GM10266 (cell line): ENCODE data around the gene CHST8.

Experiments used
- DNase-seq: peaks from one replicate; pipeline ENCODE4 v3.0.0; 2012; ENCODE audit errors: extremely low spot score
- TF ChIP-seq, protein P1 (sequence below): IDR thresholded peaks from 2 replicates; pipeline ENCODE4 v1.5.1; 2012; ENCODE audit warnings: mild to moderate bottlenecking, low read depth; ENCODE audit not compliant: control insufficient read depth, insufficient read depth; ENCODE audit errors: missing control alignments

Gene CHST8

DNA sequence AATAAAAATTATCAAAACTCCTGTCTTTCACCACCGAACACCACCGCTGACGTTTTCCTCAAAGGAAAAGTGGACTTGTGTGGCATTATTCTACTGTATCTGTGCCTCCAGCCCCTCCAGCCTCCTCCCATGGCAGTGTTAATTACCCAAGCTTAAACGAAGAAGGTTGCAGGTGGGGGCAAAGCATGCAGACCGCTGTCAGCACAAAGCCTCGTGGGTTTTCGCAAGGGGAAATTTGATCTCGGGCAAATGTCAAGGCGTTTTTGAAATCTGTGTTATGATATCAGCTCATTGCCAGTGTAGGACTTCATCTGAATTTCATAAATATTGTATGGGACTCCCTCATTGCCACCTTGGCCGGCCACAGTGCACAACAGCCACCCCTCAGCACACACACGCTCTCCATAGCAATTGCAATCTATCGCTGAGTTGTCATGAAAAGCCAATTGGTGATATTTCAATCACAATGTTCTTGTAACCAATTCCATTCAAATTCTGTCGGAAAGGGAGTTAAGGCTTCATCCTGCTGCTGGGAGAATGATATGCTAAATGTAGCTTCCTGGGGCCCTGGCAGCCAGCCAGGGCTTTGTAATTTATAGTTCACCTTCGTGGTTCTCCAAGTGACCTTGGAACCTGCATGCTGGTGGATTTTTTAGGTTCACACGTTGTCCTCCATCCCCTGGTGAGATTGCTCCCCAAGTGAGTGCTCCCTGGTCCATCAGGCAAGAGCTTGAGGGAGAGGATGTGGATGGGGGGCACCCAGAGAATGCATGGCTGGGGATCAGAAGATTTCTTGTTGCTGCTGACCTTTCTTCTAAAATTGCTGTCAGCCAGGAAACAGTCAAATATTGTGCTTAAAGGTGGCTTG lies 16.6 kb downstream of the CHST8 start:
- no peak for DNase-seq
- TF ChIP-seq, protein P1, sequence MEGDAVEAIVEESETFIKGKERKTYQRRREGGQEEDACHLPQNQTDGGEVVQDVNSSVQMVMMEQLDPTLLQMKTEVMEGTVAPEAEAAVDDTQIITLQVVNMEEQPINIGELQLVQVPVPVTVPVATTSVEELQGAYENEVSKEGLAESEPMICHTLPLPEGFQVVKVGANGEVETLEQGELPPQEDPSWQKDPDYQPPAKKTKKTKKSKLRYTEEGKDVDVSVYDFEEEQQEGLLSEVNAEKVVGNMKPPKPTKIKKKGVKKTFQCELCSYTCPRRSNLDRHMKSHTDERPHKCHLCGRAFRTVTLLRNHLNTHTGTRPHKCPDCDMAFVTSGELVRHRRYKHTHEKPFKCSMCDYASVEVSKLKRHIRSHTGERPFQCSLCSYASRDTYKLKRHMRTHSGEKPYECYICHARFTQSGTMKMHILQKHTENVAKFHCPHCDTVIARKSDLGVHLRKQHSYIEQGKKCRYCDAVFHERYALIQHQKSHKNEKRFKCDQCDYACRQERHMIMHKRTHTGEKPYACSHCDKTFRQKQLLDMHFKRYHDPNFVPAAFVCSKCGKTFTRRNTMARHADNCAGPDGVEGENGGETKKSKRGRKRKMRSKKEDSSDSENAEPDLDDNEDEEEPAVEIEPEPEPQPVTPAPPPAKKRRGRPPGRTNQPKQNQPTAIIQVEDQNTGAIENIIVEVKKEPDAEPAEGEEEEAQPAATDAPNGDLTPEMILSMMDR = no peak

DNA sequence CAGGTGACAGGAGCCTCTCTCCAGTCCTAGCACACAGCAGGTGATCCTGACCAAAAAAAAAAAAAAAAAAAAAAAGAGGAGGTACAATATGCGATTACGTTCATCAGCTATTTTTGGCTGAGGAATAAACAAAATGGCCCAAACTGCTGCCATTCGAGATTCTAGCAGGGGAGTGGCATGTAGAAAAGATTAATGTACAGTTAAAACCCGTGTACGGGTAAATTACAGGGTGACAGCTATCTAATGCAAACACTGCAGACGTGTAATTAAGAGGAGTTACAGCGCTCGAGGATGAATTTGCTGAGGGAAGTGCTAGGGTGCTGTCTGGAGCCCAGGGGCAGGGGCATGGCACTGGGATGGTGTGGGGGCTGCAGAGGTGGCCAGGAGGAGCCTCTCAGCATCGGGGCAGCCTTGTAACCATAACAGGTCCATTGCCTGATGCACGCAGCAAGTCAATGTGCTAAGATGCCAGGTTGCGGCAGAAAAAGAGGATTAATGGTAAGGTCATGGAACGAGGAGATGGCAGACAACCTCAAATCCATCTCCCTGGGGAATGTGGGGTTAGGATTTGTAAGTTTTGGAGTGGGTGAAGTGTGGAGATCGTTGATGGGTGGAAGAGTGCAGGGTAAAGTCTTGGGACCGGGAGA lies 17.4 kb downstream of the CHST8 start:
- TF ChIP-seq, protein P1 = no peak
- no peak for DNase-seq

DNA sequence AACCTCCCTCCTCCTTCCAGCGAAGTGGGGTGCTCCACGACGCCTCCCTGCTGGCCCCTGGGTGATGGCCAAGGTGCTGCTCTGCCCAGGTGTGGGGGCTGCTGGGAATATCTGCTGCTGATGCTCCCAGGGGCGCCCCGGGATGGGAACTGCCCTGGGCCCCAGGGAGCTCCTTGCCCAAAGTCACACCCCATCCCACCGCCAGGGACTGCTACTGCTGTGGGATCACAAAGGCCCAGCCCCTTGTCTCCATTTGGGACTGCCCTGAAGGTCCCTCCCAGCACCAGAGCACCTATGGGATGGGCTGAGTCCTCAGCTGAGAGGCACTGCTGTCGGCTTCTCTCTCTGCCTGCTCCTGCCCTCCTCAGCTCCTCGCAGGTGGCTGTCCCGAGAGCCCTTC lies 19.0 kb downstream of the CHST8 start:
- DNase-seq = no peak
- TF ChIP-seq, protein P1 = no peak

DNA sequence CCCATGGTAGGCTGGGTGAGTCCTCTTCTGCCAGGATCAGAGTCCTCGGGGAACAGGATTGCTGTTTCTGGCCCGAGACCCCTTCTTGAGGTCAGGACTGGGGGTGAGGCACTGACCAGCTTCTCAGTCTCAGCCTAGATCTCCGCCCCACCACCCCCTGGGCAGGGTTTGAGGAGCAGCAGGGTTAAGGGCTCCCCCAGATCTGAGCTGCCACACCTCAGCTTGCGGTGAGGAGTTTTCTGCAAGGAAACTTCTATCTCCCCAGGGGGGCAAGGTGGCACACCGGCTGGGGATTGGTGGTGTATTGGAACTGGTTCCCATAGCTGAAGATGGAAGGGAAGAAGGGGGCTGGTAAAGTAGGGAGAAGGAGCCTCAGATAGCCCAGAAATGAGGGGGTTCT lies 19.5 kb downstream of the CHST8 start:
- TF ChIP-seq, protein P1 = no peak
- DNase-seq = no peak

DNA sequence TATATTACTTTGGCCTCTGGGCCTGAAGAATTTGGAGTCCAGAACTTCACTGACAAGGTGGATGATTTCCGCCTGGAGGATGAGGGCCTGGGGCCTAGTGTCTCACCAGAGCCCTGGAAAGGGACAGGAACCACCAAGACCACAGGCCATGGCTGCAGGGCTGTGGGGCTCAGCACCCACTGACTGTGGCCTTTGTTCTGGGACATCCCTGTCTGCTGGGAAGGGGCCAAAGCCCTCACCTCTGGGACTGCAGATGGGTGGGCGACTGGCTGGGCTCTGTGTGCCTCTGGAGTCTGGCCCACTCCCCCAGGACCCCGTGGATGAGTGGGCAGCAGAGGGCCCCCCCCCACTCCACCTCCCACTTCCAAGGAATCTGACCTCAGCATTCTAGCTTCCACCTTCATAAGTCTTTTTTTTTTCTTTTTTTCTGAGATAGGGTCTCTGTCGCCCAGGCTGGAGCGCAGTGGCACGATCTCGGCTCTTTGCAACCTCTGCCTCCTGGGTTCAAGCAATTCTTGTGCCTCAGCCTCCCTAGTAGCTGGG lies 20.3 kb downstream of the CHST8 start:
- no peak for DNase-seq
- TF ChIP-seq, protein P1 = no peak

DNA sequence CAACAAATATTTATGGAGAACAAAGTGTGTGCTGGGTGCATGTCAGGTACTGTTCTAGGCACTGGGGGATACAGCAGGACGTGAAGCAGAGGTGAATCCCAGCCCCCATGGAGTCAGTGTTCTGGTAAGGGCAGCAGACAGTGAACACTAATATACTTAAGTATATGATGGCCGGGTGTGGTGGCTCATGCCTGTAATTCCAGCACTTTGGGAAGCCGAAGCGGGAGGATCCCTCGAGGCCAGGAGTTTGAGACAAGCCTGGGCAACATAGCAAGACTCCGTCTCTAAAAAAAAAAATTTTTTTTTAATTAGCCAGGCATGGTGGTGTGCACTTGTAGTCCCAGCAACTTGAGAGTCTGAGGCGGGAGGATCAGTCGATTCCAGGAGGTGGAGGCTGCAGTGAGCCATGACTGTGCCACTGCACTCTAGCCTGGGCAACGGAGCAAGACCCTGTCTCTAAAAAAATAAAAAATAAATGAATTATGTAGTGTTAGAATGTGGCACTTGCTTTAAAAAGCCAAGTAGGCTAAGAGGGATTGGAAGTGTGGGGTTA lies 22.6 kb downstream of the CHST8 start:
- DNase-seq = no peak
- TF ChIP-seq, protein P1 = no peak
